HG03039 (cell line): ENCODE measurements around the gene TCEAL4.
A peak's percentile ranks its signal among the peaks of the same experiment; 100 is the strongest.

ENCODE experiments used
- ATAC-seq: cut with Tn5 transposase; IDR thresholded peaks from one replicate; pipeline ENCODE4 v1.9.1; 2021; ENCODE audit warnings: mild to moderate bottlenecking, moderate library complexity; ENCODE audit not compliant: unreplicated experiment

TCEAL4 gene

GRCh38 chrX:103585411-103586313 lies at the start of gene TCEAL4:
Gene TCEAL4 (plus strand): TSS chrX:103585515. CDS start chrX:103586676, 1,161 bp downstream.
- peak; percentile 94 for ATAC-seq

- ATAC-seq, result no peak
Measured at GRCh38 chrX:103536071-103536470, 49.2 kb upstream of the TCEAL4 start.

- no peak for ATAC-seq
Measured at GRCh38 chrX:103536732-103537131, 48.6 kb upstream of the TCEAL4 start.

- no peak for ATAC-seq
Measured at GRCh38 chrX:103537871-103538387, 47.4 kb upstream of the TCEAL4 start.

GRCh38 chrX:103538728-103539127 lies 46.6 kb upstream of the TCEAL4 start:
- ATAC-seq, result no peak

- ATAC-seq, result no peak
Measured at GRCh38 chrX:103539695-103540094, 45.6 kb upstream of the TCEAL4 start.

GRCh38 chrX:103540145-103540544 lies 45.2 kb upstream of the TCEAL4 start:
- ATAC-seq, result no peak

GRCh38 chrX:103549916-103550315 lies 35.4 kb upstream of the TCEAL4 start:
- no peak for ATAC-seq

GRCh38 chrX:103550415-103551051 lies 34.8 kb upstream of the TCEAL4 start:
- ATAC-seq, result no peak

- no peak for ATAC-seq
Measured at GRCh38 chrX:103552236-103552635, 33.1 kb upstream of the TCEAL4 start.

- ATAC-seq, result peak; percentile 97
Measured at GRCh38 chrX:103554687-103555424, 30.5 kb upstream of the TCEAL4 start.

GRCh38 chrX:103556963-103557612 lies 28.2 kb upstream of the TCEAL4 start:
- no peak for ATAC-seq

GRCh38 chrX:103560256-103560655 lies 25.1 kb upstream of the TCEAL4 start:
- ATAC-seq, result no peak

GRCh38 chrX:103562801-103563200 lies 22.5 kb upstream of the TCEAL4 start:
- no peak for ATAC-seq

- peak; percentile 71 for ATAC-seq
Measured at GRCh38 chrX:103565197-103565596, 20.1 kb upstream of the TCEAL4 start.

GRCh38 chrX:103565752-103566151 lies 19.6 kb upstream of the TCEAL4 start:
- ATAC-seq, result peak; percentile 41

- no peak for ATAC-seq
Measured at GRCh38 chrX:103571121-103571520, 14.2 kb upstream of the TCEAL4 start.

- ATAC-seq, result no peak
Measured at GRCh38 chrX:103571726-103572125, 13.6 kb upstream of the TCEAL4 start.

- no peak for ATAC-seq
Measured at GRCh38 chrX:103573202-103573601, 12.1 kb upstream of the TCEAL4 start.

- ATAC-seq, result no peak
Measured at GRCh38 chrX:103584596-103584995, 719 bp upstream of the TCEAL4 start.

- no peak for ATAC-seq
Measured at GRCh38 chrX:103586314-103586646, 965 bp downstream of the TCEAL4 start.
